ENCODE results near the gene CDH11. TPM values are rescaled to one million over a fixed set of nuclear protein-coding genes. Genes with fewer than 3 reads are reported as not detected.

CDH11 gene
- total RNA-seq, 4 donors from 2014 or later: 51.8 to 661 (median 96.5) TPM

GRCh38 chr16:65099607-65100006, 22.3 kb downstream of the CDH11 start:
- no peak for TF ChIP-seq POLR2A (IDR thresholded peaks at IDR 0.05)
- TF ChIP-seq CTCF (IDR thresholded peaks at IDR 0.05): no peak
- DNase-seq: no peak
- no peak overlapping the region for H3K4me3 ChIP-seq
- no peaks in the 10 kb centered on the region for H3K9me3 ChIP-seq
- no peaks in the 10 kb centered on the region for H3K4me1 ChIP-seq
- no peak overlapping the region for H3K27ac ChIP-seq
- no peaks in the 10 kb centered on the region for H3K27me3 ChIP-seq
- intact Hi-C loops (cut with DNase I; ENCODE audit: low total_unique reads): no loop called here
- no peaks in the 10 kb centered on the region for H3K36me3 ChIP-seq

GRCh38 chr16:65098916-65099315, 22.9 kb downstream of the CDH11 start:
- Histone ChIP-seq H3K36me3 (no peaks in the 10 kb centered on the region), H3K27ac (no peak overlapping the region), H3K4me1 (no peaks in the 10 kb centered on the region), H3K27me3 (no peaks in the 10 kb centered on the region), H3K9me3 (no peaks in the 10 kb centered on the region), H3K4me3 (no peak overlapping the region)
- intact Hi-C loops (cut with DNase I; ENCODE audit: low total_unique reads): no loop called here
- TF ChIP-seq CTCF (IDR thresholded peaks at IDR 0.05) (no peak), POLR2A (IDR thresholded peaks at IDR 0.05) (no peak)
- no peak for DNase-seq

DNA sequence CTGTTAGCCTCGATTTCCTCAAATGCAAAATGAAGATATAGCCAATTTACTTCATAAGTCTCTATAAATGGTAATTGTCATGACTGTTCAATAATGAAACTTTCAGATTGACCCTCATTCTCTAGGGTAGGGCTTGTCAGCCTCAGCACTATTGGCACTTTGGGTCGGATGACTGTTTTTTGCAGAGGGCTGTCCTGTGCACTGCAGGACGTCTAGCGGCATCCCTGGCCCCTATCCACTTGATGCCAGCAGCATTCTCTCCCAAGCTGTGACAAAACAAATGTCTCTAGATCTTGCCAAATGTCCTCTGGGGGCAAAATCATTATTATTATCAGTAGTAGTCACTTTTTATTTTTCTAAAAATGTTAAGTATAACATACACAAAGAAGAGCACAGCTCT, 24.6 kb downstream of the CDH11 start:
- H3K27ac ChIP-seq: no peak overlapping the region
- H3K27me3 ChIP-seq: no peaks in the 10 kb centered on the region
- intact Hi-C loops (cut with DNase I; ENCODE audit: low total_unique reads): no loop called here
- TF ChIP-seq POLR2A (IDR thresholded peaks at IDR 0.05) (no peak), CTCF (IDR thresholded peaks at IDR 0.05) (no peak)
- no peaks in the 10 kb centered on the region for H3K4me1 ChIP-seq
- H3K4me3 ChIP-seq: no peak overlapping the region
- H3K36me3 ChIP-seq: no peaks in the 10 kb centered on the region
- H3K9me3 ChIP-seq: no peaks in the 10 kb centered on the region
- no peak for DNase-seq

GRCh38 chr16:65095906-65096305, 26.0 kb downstream of the CDH11 start:
- no peak for TF ChIP-seq POLR2A (IDR thresholded peaks at IDR 0.05)
- TF ChIP-seq CTCF (IDR thresholded peaks at IDR 0.05): no peak
- intact Hi-C loops (cut with DNase I; ENCODE audit: low total_unique reads): no loop called here
- no peaks in the 10 kb centered on the region for H3K4me1 ChIP-seq
- H3K27me3 ChIP-seq: no peaks in the 10 kb centered on the region
- H3K9me3 ChIP-seq: no peaks in the 10 kb centered on the region
- DNase-seq: no peak
- no peaks in the 10 kb centered on the region for H3K36me3 ChIP-seq
- H3K27ac ChIP-seq: no peak overlapping the region
- no peak overlapping the region for H3K4me3 ChIP-seq

- Histone ChIP-seq H3K4me1 (no peaks in the 10 kb centered on the region), H3K27ac (no peak overlapping the region), H3K36me3 (no peaks in the 10 kb centered on the region), H3K4me3 (no peak overlapping the region), H3K27me3 (no peaks in the 10 kb centered on the region), H3K9me3 (no peaks in the 10 kb centered on the region)
- TF ChIP-seq CTCF (IDR thresholded peaks at IDR 0.05): no peak
- TF ChIP-seq POLR2A (IDR thresholded peaks at IDR 0.05): no peak
- no peak for DNase-seq
- intact Hi-C loops (cut with DNase I; ENCODE audit: low total_unique reads): no loop called here
These were observed 26.7 kb downstream of the CDH11 start for GRCh38 chr16:65095090-65095728.
